T-helper 1 cell treated with Interleukin-12 subunit alpha and Interleukin-12 subunit beta and Interleukin-4 antibody, amounts not matched to agents 30 ng/mL and 1 ng/mL, for 36 hours (primary cell): ENCODE measurements around the gene CDH2. TPM values are rescaled to one million over a fixed set of nuclear protein-coding genes. Genes with fewer than 3 reads are reported as not detected.

Source experiments
- intact Hi-C: fragments of 100-400 bp; cut with micrococcal nuclease; formaldehyde crosslinking; loops from one replicate; pipeline ENCODE4 v1.15.1; 2024
- total RNA-seq: library from RNA; stranded (reverse); gene quantifications from 2 replicates; pipeline ENCODE4 v1.2.3, GENCODE V29; 2022

Gene CDH2
- total RNA-seq, 1 donor from 2014 or later: 0.61 TPM

DNA sequence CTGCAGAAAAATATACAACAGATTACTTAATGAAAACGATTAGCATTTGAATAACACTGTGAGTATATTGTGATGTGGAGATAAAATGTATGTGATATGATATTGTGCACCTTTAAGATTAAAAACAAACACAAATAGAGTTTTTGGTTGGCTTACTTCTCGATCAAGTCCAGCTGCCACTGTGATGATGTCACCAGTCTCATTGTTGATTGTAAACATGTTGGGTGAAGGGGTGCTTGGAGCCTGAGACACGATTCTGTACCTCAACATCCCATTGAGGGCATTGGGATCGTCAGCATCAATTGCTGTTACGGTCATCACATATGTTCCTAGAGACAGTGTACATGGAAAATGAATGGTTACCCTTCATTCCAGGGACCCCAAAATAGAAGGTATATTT lies 174.1 kb downstream of the CDH2 start:
- intact Hi-C loops: no loop called here

GRCh38 chr18:27996801-27997272 lies 180.1 kb downstream of the CDH2 start:
- intact Hi-C loops: no loop called here

- intact Hi-C loops: no loop called here
These were observed 181.0 kb downstream of the CDH2 start for GRCh38 chr18:27995770-27996502.

DNA sequence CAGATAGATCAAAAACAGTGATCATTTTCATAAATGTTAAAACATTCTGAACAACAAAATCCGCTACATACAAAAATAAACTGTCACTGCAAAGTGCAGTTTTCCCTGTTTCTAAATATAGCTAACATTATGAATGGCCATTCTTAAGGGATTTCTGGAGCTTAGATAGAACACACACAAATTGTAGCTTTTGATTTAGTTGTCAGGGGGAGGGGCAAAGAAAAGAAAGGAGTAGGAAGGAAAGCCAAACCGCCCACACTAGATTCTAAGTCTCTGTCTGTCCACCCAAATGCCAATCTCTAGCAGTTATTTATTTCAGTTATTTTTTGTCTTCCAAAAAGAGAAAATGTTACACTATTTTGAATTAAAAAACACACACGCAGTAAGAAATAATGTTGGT lies 182.4 kb downstream of the CDH2 start:
- intact Hi-C loops: no loop called here

DNA sequence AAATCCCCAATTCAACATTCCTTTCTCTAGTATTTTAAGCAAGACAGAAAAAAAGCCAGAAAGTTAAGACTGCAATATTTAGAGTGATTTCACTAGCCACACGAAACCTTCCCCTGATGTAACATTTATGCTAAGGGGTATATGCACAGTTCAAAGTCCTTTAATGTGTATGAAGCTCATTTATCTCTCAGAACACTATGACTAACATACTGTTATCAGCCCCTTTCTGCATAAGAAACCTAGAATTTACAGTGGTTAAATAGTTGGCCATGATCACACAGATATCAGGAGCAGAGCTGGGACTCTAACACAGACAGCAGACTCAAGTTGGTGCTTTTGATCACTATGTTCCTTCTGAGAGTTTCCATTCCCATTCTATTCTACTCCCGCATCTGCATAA lies 185.5 kb downstream of the CDH2 start:
- intact Hi-C loops: no loop called here

- intact Hi-C loops: no loop called here
These were observed 191.1 kb downstream of the CDH2 start for GRCh38 chr18:27985832-27986231.

DNA sequence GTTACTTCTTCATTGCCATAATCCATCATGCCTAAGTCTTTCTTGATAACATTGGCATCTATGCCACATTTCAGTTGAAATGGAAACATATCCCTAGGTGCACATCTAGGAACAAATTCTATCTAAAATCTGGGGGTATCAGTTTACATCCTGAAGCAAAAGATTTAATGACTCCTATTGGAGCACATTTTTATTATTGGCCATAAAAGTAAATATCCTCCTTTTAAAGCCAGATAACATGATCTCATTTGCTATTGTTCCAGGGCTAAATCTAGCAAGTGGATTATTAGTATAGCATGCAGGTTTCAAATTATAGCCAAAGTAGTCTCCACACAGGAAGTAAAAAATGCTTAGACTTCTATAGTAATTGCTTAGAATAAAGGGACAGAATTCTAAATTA lies 193.2 kb downstream of the CDH2 start:
- intact Hi-C loops: no loop called here

DNA sequence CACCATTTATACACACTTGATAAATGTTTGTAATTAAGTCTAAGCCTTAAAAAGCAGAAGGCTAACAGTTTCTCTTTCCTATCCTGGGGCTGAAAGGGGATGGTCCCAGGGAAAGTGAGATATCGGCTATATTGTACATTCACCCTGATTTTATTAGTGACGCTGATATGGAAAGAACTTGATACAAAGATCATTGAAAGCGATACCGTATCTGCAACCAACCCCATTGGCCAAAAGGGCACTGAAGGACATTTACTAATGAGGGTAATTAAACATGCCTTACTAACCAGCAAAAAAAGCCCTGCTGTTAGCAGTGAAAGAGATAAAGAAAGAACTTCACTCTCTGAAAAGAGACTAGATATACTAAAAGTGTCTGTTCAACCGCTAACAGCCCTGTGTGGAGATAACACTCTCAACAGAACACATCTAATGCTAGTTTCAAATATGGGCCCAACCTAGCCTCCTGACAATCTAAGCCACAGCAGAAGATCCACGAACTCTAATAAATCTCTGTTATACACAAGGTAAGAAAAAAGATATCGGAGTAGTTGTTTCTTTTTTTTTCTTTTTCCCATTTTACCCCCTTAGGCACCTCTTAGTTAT lies 200.0 kb downstream of the CDH2 start:
- intact Hi-C loops: no loop called here

DNA sequence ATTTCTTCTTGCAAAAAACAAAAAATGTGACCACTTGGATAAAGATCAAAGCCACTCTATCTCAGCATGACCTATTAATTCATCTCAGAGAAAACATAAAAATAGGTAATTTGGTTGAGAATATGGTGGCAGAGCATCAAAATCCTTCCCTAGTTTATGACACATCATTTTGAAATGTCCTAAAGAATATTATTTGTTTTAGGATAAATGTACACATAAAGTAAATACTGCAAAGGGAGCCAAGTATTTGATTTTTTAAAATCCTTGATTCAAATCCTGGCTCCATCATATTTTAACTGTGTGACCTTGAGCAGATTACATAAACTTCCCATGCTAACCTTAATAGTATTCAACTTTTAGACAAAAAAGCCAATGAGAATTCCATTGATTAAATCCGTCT lies 206.6 kb downstream of the CDH2 start:
- intact Hi-C loops: no loop called here

DNA sequence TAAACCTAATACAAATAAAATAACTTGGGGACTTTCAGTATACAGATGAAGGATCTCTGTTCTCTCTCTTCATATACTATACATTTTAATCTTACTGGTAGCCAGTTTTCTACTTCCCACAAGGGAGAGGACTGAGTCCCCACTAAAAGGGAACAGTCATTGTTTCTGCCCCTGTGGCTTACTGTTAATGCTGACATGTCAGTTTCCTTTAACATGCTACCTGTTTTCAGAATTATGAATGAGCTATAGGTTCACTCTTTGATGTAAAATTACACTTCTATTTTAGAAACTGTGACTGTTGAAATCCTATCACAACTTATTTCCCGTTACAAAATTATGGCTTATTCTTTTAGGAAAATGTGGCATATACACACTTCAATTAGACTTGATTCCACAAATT lies 207.7 kb downstream of the CDH2 start:
- intact Hi-C loops: no loop called here

DNA sequence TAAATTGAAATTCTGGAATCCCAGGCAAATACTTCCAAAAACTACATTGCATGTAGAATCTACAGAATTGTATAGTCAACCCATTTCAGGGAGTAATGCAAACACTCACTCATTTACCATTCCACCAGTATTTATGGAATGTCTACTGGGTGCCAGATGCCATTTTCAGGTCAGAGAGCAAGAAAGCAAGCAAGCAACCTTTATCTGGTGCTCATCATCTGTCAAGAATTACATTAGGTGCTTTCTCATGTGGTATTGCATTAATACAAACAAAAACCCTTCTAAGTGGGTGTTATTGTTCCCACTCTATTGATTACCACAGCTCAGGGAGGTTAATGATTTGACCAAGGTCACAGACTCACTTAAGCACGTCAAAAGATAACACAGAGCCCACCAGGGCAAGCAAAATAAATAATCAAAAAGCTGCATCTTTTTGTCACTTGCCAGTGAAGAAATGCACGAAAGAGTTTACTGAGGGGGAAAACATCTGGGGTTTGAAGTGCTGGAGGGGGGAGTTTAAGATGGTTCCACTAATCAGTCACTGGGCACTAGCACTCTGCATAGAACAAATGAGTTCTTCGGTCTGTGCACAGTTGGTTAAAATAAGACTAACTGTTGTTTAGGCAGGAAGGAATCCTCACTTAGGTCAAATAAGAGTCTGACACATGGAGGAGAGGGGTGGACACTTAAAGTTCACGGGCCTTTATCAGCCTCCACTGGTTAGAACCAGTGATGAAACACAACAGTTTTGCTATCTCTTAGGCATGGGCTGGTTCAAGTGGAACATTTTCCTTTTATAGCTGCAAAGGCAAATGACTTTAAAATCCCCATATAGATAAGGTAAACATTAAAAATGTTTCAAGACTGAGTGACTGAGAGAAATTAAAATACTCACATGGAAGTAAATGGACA lies 208.8 kb downstream of the CDH2 start:
- intact Hi-C loops: no loop called here

DNA sequence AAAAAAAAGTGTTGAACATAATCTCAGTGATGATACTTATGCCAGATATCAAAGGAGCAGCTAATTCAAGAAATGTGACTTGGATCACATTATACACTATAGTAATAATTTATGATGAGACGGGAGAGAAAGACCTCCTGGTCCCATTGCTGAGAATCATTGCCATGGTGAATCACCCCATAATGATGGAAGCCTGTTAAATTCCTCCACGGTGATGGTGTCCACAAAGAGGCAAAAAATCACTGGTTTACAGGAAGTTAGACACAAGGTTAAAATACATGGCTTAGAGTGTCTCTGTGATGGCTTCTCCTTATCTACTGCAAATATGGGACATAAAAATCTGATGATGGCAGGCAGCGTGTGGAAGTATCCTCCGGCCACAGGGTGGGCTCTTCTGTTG lies 210.0 kb downstream of the CDH2 start:
- intact Hi-C loops: no loop called here

DNA sequence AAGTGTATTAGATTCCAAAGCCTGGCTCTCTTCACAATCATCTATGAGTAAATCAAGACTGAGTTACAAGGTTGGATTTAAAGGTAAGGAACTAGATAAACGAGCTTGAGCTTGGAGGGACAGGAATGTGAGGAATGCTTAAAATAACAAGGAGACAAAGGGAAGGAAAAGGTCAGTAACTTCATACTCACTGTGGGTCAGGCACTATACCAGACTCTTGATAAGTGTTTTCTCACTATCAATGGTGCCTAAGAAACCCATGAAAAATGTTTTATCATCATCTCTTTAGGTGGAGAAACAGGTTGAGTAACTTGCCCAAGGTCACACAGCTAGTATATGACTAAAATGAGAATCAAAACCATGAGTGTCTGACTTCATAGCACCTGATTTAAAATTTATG lies 212.1 kb downstream of the CDH2 start:
- intact Hi-C loops: no loop called here

DNA sequence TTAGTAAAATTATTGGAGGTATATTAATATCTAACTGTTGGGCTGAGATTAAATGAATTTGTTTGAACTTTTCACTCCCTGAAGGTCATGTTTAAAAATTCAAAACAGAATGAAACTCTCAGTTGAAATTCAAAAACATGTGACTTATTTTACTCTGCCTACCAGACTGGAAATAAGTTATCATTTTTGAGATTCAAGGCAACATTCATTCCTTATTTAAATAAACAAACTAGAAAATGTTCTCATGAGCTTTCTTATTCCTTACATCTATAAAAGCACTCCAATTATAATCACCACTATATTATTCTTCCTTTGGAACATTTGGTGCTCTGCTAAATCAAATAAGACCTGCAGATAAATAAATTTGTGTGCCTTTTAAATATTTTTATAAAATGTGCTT lies 217.8 kb downstream of the CDH2 start:
- intact Hi-C loops: no loop called here

DNA sequence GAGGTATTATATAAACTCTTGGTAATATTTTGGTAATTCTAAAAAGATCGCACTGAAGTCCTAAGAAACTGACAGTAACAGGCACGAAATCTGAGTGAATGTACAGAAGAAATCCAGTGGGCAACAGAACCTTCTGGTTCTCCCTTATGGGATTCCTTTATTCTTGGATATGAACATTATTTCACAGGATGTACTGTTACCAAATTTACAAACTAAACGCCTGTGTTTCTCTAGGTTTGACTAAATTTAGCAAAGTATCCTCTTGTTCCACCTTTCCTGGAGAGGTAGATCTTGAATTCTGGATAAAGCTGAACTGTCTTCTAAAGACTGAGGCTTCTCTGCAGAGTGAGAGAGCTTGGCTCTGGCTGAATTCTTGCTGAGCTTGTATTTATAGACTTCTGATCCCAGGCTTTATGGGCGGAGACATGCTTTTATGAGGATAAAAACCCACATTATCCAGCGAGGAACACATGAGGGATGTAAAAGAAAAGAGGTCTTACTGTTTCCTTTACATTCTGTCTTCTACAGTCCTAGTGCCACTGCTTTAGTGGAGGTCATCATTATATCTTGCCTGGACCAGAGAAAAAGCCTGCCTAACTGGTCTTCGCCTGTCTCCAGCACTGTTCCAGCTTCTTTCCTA lies 220.8 kb downstream of the CDH2 start:
- intact Hi-C loops: no loop called here

GRCh38 chr18:27954226-27954625 lies 222.7 kb downstream of the CDH2 start:
- intact Hi-C loops: no loop called here

DNA sequence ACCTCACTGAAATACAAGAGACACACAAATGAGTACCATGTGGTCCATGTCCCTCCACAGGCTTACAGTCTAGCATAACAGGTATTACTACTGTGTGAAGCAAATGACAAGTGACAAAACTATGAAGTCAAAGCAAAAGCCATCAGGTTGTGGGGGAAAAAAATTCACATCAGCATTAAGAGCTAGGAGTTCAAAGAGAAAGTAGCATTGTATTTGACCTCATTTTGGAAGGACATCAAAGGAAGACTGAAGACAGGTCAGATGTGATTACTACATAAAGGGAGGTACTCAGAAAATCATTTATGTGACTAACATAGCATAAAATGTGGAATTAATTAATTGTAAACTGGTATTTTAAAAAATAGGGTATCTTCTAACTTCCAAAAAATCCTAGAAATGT lies 224.2 kb downstream of the CDH2 start:
- intact Hi-C loops: no loop called here

DNA sequence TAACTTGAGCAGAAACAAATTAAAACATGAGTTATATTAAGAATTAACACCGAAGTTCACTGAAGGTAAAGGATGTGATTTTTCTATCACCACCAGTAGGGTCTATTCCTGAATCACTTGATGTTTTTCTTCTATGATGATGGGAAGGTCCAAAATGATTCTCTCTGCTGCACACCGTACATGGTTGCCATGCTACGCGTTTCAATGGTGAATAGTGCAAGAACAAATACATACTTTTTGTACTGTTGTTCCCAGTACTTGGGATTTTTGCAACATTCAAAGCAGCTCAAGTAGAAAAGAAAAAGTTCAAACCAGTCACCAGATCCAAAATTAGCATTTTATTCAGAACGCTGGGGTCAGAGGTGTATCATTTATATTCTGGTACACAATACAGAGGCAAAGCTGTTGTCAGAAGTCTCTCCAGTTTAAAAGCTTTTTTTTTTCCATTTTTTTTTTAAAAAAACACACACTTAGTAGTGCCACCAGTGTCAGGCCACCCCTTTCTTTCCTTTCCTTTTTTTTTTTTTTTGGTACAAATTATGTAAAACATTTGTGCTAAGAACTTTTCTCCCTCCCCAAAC lies 226.2 kb downstream of the CDH2 start:
- intact Hi-C loops: no loop called here

- intact Hi-C loops: no loop called here
These were observed 227.9 kb downstream of the CDH2 start for GRCh38 chr18:27948986-27949385.

DNA sequence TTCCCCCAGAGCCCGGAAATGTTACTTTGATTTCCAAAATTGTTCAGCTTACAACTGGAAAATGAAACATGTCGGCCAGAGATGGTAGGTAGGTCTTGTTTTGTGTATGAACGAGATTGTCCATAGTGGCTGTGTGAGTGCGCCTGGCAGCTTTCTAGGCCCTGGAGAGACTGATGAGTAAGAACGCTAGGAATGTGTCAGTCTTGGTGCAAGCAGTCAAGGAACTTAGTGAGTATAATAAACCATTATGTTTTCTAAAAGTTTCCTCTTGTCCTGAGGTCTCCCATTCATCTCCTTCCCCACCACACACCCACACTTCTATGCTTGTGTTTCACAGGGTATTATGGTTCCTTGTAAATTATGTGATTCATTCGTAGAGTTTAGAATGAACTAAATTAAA lies 234.2 kb downstream of the CDH2 start:
- intact Hi-C loops: no loop called here

GRCh38 chr18:27931535-27931934 lies 245.4 kb downstream of the CDH2 start:
- intact Hi-C loops: no loop called here
